ENCODE measurements around the gene CAPNS1.

The CAPNS1 gene

GRCh38 chr19:36139473-36140303, at the start of gene CAPNS1:
Gene CAPNS1, plus strand, starts transcription at chr19:36140066. Its CDS starts 946 bp downstream, at chr19:36141012.
- peak; percentile 73 for DNase-seq (ENCODE audit: low read depth, low spot score)

GRCh38 chr19:36090910-36091695, 48.8 kb upstream of the CAPNS1 start:
- no peak for DNase-seq (ENCODE audit: low read depth, low spot score)

GRCh38 chr19:36092566-36092965, 47.3 kb upstream of the CAPNS1 start:
- DNase-seq (ENCODE audit: low read depth, low spot score) = no peak

GRCh38 chr19:36093146-36093662, 46.7 kb upstream of the CAPNS1 start:
- no peak for DNase-seq (ENCODE audit: low read depth, low spot score)

GRCh38 chr19:36093687-36094086, 46.2 kb upstream of the CAPNS1 start:
- no peak for DNase-seq (ENCODE audit: low read depth, low spot score)

- DNase-seq (ENCODE audit: low read depth, low spot score) = no peak
Observed at GRCh38 chr19:36097036-36097435, 42.8 kb upstream of the CAPNS1 start.

- no peak for DNase-seq (ENCODE audit: low read depth, low spot score)
Observed at GRCh38 chr19:36099166-36099785, 40.6 kb upstream of the CAPNS1 start.

- no peak for DNase-seq (ENCODE audit: low read depth, low spot score)
Observed at GRCh38 chr19:36100476-36100875, 39.4 kb upstream of the CAPNS1 start.

GRCh38 chr19:36101550-36102327, 38.1 kb upstream of the CAPNS1 start:
- no peak for DNase-seq (ENCODE audit: low read depth, low spot score)

GRCh38 chr19:36103040-36103626, 36.7 kb upstream of the CAPNS1 start:
- no peak for DNase-seq (ENCODE audit: low read depth, low spot score)

- DNase-seq (ENCODE audit: low read depth, low spot score) = no peak
Observed at GRCh38 chr19:36103842-36104552, 35.9 kb upstream of the CAPNS1 start.

- no peak for DNase-seq (ENCODE audit: low read depth, low spot score)
Observed at GRCh38 chr19:36106441-36106840, 33.4 kb upstream of the CAPNS1 start.

GRCh38 chr19:36106991-36107390, 32.9 kb upstream of the CAPNS1 start:
- DNase-seq (ENCODE audit: low read depth, low spot score) = no peak

- no peak for DNase-seq (ENCODE audit: low read depth, low spot score)
Observed at GRCh38 chr19:36108684-36109083, 31.2 kb upstream of the CAPNS1 start.

- no peak for DNase-seq (ENCODE audit: low read depth, low spot score)
Observed at GRCh38 chr19:36110487-36111199, 29.2 kb upstream of the CAPNS1 start, which contains the start of gene OVOL3. Gene OVOL3, plus strand, starts transcription at chr19:36111143. Its CDS starts 60 bp downstream, at chr19:36111203.

GRCh38 chr19:36111200-36111539, 28.7 kb upstream of the CAPNS1 start:
- no peak for DNase-seq (ENCODE audit: low read depth, low spot score)

GRCh38 chr19:36112678-36113077, 27.2 kb upstream of the CAPNS1 start:
- no peak for DNase-seq (ENCODE audit: low read depth, low spot score)

GRCh38 chr19:36113425-36113824, 26.4 kb upstream of the CAPNS1 start:
- DNase-seq (ENCODE audit: low read depth, low spot score) = no peak

GRCh38 chr19:36113894-36114720, 25.8 kb upstream of the CAPNS1 start:
- DNase-seq (ENCODE audit: low read depth, low spot score) = no peak
